ENCODE results near the gene STPG1. TPM values are rescaled to one million over a fixed set of nuclear protein-coding genes. Genes with fewer than 3 reads are reported as not detected.

The STPG1 gene
- total RNA-seq, 2 donors from 2014 or later: 13.6 to 18.4 TPM

- no peak for TF ChIP-seq CTCF (IDR thresholded peaks at IDR 0.05)
- Histone ChIP-seq H3K4me3 (no peak overlapping the region), H3K9me3 (no peaks in the 10 kb centered on the region), H3K4me1 (no peaks in the 10 kb centered on the region), H3K27ac (no peak overlapping the region), H3K36me3 (no peaks in the 10 kb centered on the region), H3K27me3 (no peaks in the 10 kb centered on the region), H3K9ac (ENCODE audit: low read depth in 2 of 2, low read length in 2 of 2) (no peak overlapping the region)
- intact Hi-C loops (cut with DNase I): no loop called here
- no peak for DNase-seq
Observed at GRCh38 chr1:24406788-24407187, 6.8 kb downstream of the STPG1 start.

- Histone ChIP-seq H3K4me1 (no peaks in the 10 kb centered on the region), H3K27ac (no peak overlapping the region), H3K9ac (ENCODE audit: low read depth in 2 of 2, low read length in 2 of 2) (no peak overlapping the region), H3K9me3 (no peaks in the 10 kb centered on the region), H3K4me3 (no peak overlapping the region), H3K36me3 (no peaks in the 10 kb centered on the region), H3K27me3 (no peaks in the 10 kb centered on the region)
- no peak for TF ChIP-seq CTCF (IDR thresholded peaks at IDR 0.05)
- intact Hi-C loops (cut with DNase I): no loop called here
- no peak for DNase-seq
Observed at GRCh38 chr1:24403806-24404205, 9.8 kb downstream of the STPG1 start.

- TF ChIP-seq CTCF (IDR thresholded peaks at IDR 0.05): no peak
- intact Hi-C loops (cut with DNase I): no loop called here
- H3K4me1 ChIP-seq: no peaks in the 10 kb centered on the region
- H3K9ac ChIP-seq (ENCODE audit: low read depth in 2 of 2, low read length in 2 of 2): no peak overlapping the region
- no peaks in the 10 kb centered on the region for H3K9me3 ChIP-seq
- no peak for DNase-seq
- H3K27ac ChIP-seq: no peak overlapping the region
- H3K36me3 ChIP-seq: no peaks in the 10 kb centered on the region
- no peaks in the 10 kb centered on the region for H3K27me3 ChIP-seq
- H3K4me3 ChIP-seq: no peak overlapping the region
Observed at GRCh38 chr1:24400065-24400464, 13.5 kb downstream of the STPG1 start.

- Histone ChIP-seq H3K36me3 (no peaks in the 10 kb centered on the region), H3K27me3 (no peaks in the 10 kb centered on the region), H3K9me3 (no peaks in the 10 kb centered on the region), H3K27ac (no peak overlapping the region), H3K9ac (ENCODE audit: low read depth in 2 of 2, low read length in 2 of 2) (no peak overlapping the region), H3K4me3 (no peak overlapping the region), H3K4me1 (no peaks in the 10 kb centered on the region)
- DNase-seq: peak; percentile 7
- no peak for TF ChIP-seq CTCF (IDR thresholded peaks at IDR 0.05)
- intact Hi-C loops (cut with DNase I): no loop called here
Observed at GRCh38 chr1:24393892-24394291, 19.7 kb downstream of the STPG1 start.

- no peaks in the 10 kb centered on the region for H3K27me3 ChIP-seq
- no peak overlapping the region for H3K4me3 ChIP-seq
- no peak overlapping the region for H3K9ac ChIP-seq (ENCODE audit: low read depth in 2 of 2, low read length in 2 of 2)
- no peaks in the 10 kb centered on the region for H3K36me3 ChIP-seq
- DNase-seq: peak; percentile 15
- H3K27ac ChIP-seq: peak overlapping the region; percentile 65
- intact Hi-C loops (cut with DNase I): no loop called here
- no peak for TF ChIP-seq CTCF (IDR thresholded peaks at IDR 0.05)
- H3K4me1 ChIP-seq: no peaks in the 10 kb centered on the region
- H3K9me3 ChIP-seq: no peaks in the 10 kb centered on the region
Observed at GRCh38 chr1:24392982-24393650, 20.5 kb downstream of the STPG1 start.
